Upper lobe of left lung (tissue), 6 donors: ENCODE results near the gene C14orf119. TPM values are rescaled to one million over a fixed set of nuclear protein-coding genes. Genes with fewer than 3 reads are reported as not detected.

ENCODE experiments used
- ATAC-seq, 2 donors: fragments of 200-7000 bp; cut with Tn5 transposase; one replicate each; pipeline ENCODE4 v1.9.1; 2022; ENCODE audit warnings: mild to moderate bottlenecking in 2 of 2, moderate library complexity in 2 of 2; ENCODE audit not compliant: low FRiP score in 2 of 2
- DNase-seq, 2 donors: peaks; one replicate each; pipeline ENCODE4 v3.0.0-alpha.2; 2019 to 2020
- H3K27ac ChIP-seq, 4 donors: fragments of 200-600 bp; sonication (generic); one replicate each; pipeline ENCODE4 v1.5.1; 2016 to 2019
- H3K27me3 ChIP-seq, 4 donors: fragments of 200-600 bp; sonication (generic); one replicate each; pipeline ENCODE4 v1.5.1; 2017 to 2019
- H3K36me3 ChIP-seq, 4 donors: fragments of 200-600 bp; sonication (generic); one replicate each; pipeline ENCODE4 v1.5.1; 2016 to 2019
- H3K4me1 ChIP-seq, 4 donors: fragments of 200-600 bp; sonication (generic); one replicate each; pipeline ENCODE4 v1.5.1; 2018 to 2019
- H3K4me3 ChIP-seq, 4 donors: fragments of 200-600 bp; sonication (generic); one replicate each; pipeline ENCODE4 v1.5.1; 2017 to 2019; ENCODE audit warnings: mild to moderate bottlenecking in 2 of 4, moderate library complexity in 1 of 4
- H3K9me3 ChIP-seq, 4 donors: fragments of 200-600 bp; sonication (generic); one replicate each; pipeline ENCODE4 v1.5.1; 2018 to 2019
- EP300 ChIP-seq, 4 donors: sonication (generic); formaldehyde crosslinking; IDR thresholded peaks; one replicate each; pipeline ENCODE4 v1.5.1; 2017; ENCODE audit warnings: antibody characterized with exemption in 4 of 4, control low read depth in 2 of 4
- POLR2A ChIP-seq, 4 donors: fragments of 450-650 bp; IDR thresholded peaks; one replicate each; pipeline ENCODE4 v1.5.1; 2016 to 2017; ENCODE audit warnings: antibody characterized with exemption in 4 of 4, mild to moderate bottlenecking in 2 of 4
- POLR2AphosphoS5 ChIP-seq, 2 donors: sonication (generic); formaldehyde crosslinking; IDR thresholded peaks; one replicate each; pipeline ENCODE4 v1.5.1; 2017; ENCODE audit warnings: antibody characterized with exemption in 2 of 2
- WGBS, 2 donors: methylation state at CpG; one replicate each; pipeline ENCODE4 v1.1.5; 2017 to 2018; 5-methylcytosine and 5-hydroxymethylcytosine counted together
- total RNA-seq, 6 donors: library from RNA; depleted of rRNA in 4 of 6; stranded (reverse); fragments of >200 nt in 4 of 6; gene quantifications; one replicate each; pipeline versions ENCODE4 v1.1.0 to v1.2.1, GENCODE V29; 2016 to 2021
- TF ChIP-seq, protein P1 (sequence below), 6 experiments: fragments of 450-650 bp in 4 of 6; fragments of 200-600 bp in 2 of 6; sonication (generic) in 2 of 6; IDR thresholded peaks; one replicate each; pipeline ENCODE4 v1.5.1; 2016 to 2019; ENCODE audit warnings: antibody characterized with exemption in 6 of 6
- donor health status: DM: no; HTN: no; CAD: no; lungs with moderate emphysema.
- donor health status: DM: no; HTN: yes; CAD: no; lungs with severe emphysema.

The C14orf119 gene
- total RNA-seq, 6 donors from 2014 or later = 4.9 to 52.5 (median 35.7) TPM

DNA sequence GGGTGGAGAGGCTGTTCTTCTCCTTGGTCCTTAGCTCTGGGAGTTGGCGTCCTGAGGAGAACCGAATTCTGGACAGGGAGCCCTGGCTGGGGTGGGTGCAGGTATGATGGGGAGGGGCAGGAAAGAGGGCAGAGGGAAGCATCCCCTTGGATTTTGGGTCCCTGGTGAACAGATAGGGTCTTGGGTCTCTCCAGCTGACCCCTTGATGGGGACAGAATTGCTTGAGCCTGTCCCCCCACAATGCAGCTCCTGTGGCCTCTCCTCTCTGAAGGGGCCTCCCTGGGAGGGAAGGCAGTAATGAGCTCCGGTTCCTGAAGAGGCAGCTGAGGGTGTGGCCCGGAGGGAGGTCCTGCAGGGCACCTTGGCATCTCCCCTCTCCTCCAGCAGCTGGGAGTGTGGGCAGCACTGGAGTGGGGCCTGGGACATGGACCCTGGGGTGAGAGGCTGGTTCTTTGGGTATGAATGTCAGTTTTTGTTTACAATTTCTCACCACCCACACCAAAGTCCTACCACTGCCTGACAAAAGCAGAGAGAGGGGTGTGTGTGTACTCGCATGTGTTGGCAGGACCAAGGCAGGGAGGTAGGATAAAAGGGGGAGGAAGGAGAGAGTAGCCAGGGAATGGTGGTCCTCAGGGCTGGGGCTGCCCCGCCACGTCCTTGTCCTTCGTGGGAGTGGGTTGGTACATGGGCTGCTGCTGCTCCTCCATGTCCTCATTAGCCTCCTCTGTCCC, 31.4 kb downstream of the C14orf119 start:
- Histone ChIP-seq H3K9me3 (no peaks in the 10 kb centered on the region), H3K4me1 (peaks cover 0 to 6% (median 2%) of the 10 kb centered on the region in 4 donors), H3K27me3 (no peaks in the 10 kb centered on the region), H3K27ac (no peak overlapping the region), H3K36me3 (peaks cover 0 to 27% (median 6%) of the 10 kb centered on the region in 4 donors), H3K4me3 (no peak overlapping the region)
- WGBS, 2 donors = 76 to 91% methylated on average over 6 to 8 of the region's 8 CpGs
- DNase-seq (no peak), ATAC-seq (no peak)
- no peak for TF ChIP-seq POLR2AphosphoS5 (IDR thresholded peaks at IDR 0.05)
- no peak for TF ChIP-seq EP300 (IDR thresholded peaks at IDR 0.05)
- TF ChIP-seq, protein P1, sequence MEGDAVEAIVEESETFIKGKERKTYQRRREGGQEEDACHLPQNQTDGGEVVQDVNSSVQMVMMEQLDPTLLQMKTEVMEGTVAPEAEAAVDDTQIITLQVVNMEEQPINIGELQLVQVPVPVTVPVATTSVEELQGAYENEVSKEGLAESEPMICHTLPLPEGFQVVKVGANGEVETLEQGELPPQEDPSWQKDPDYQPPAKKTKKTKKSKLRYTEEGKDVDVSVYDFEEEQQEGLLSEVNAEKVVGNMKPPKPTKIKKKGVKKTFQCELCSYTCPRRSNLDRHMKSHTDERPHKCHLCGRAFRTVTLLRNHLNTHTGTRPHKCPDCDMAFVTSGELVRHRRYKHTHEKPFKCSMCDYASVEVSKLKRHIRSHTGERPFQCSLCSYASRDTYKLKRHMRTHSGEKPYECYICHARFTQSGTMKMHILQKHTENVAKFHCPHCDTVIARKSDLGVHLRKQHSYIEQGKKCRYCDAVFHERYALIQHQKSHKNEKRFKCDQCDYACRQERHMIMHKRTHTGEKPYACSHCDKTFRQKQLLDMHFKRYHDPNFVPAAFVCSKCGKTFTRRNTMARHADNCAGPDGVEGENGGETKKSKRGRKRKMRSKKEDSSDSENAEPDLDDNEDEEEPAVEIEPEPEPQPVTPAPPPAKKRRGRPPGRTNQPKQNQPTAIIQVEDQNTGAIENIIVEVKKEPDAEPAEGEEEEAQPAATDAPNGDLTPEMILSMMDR (IDR thresholded peaks at IDR 0.05) = no peak
- no peak for TF ChIP-seq POLR2A (IDR thresholded peaks at IDR 0.05)

DNA sequence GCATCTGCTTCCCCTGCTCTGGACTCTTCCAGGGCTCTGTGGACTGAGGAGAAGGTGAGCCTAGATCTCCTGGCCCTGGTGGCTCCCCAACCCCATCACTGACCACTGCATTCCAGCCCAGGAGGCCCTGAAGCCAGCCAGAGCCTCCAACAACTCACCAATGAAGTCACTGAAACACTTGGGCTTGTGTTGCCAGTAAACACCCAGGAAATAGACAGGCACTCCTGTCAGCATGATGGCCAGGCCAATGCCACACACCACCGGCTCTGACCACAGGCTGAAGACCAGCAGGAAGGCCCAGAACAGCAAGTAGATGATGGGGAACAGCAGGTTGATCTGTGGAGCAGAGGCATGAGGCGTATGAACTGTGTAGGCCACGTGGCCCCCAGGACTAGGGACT, 32.6 kb downstream of the C14orf119 start:
- 87 to 100% methylated on average over 2 to 3 of the region's 3 CpGs for WGBS, 2 donors
- TF ChIP-seq POLR2AphosphoS5 (IDR thresholded peaks at IDR 0.05) = no peak
- no peak for TF ChIP-seq EP300 (IDR thresholded peaks at IDR 0.05)
- no peak for TF ChIP-seq POLR2A (IDR thresholded peaks at IDR 0.05)
- TF ChIP-seq, protein P1 (IDR thresholded peaks at IDR 0.05) = no peak
- no peaks in the 10 kb centered on the region for H3K27me3 ChIP-seq
- peaks cover 0 to 6% (median 2%) of the 10 kb centered on the region in 4 donors for H3K4me1 ChIP-seq
- no peak overlapping the region for H3K4me3 ChIP-seq
- no peaks in the 10 kb centered on the region for H3K9me3 ChIP-seq
- ATAC-seq (no peak), DNase-seq (no peak)
- no peak overlapping the region for H3K27ac ChIP-seq
- H3K36me3 ChIP-seq = peaks cover 0 to 27% (median 6%) of the 10 kb centered on the region in 4 donors

DNA sequence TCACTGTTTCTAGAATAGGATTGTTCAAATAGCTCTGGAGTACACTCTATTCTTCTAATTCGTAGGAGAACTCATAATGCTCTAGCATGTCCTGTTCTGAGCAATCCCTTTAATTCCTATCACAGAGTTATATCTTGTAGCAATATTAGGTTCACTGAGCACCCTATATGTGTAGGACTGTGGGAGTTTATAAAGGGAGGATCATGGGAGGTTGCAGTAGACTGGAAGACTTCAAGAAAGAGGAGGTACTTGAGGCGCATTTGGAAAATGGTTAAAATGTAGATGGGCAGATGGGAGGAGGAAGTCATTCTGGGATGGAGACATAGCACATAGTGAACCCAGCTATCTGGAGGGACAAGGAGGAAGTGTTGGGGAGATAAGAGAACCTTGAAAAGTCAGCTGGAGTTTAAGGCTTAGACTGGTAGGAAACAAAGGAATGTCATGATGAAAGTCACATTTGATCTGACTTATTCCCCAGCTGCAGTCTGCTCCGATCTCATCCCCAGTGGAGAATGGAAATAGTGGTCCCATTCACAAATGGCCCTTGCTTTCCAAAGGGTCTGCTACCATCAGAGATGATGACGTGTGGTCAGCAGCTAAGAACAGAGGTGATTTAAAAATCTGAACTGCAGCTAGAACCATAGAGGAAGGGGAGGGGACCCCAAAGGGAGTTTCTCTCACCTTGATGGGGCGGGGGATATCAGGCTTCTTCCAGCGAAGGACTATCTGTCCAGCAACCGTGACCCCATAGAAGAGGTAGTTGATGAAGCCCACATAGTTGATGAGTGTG, 33.9 kb downstream of the C14orf119 start:
- TF ChIP-seq, protein P1 (IDR thresholded peaks at IDR 0.05) = no peak
- no peak for TF ChIP-seq EP300 (IDR thresholded peaks at IDR 0.05)
- no peak for TF ChIP-seq POLR2AphosphoS5 (IDR thresholded peaks at IDR 0.05)
- TF ChIP-seq POLR2A (IDR thresholded peaks at IDR 0.05) = no peak
- DNase-seq (no peak), ATAC-seq (no peak)
- H3K27me3 ChIP-seq = no peaks in the 10 kb centered on the region
- H3K36me3 ChIP-seq = peaks cover 0 to 27% (median 6%) of the 10 kb centered on the region in 4 donors
- no peak overlapping the region for H3K27ac ChIP-seq
- 93 to 96% methylated on average over 7 of the region's 7 CpGs for WGBS, 2 donors
- H3K4me1 ChIP-seq = no peaks in the 10 kb centered on the region
- H3K9me3 ChIP-seq = no peaks in the 10 kb centered on the region
- no peak overlapping the region for H3K4me3 ChIP-seq

DNA sequence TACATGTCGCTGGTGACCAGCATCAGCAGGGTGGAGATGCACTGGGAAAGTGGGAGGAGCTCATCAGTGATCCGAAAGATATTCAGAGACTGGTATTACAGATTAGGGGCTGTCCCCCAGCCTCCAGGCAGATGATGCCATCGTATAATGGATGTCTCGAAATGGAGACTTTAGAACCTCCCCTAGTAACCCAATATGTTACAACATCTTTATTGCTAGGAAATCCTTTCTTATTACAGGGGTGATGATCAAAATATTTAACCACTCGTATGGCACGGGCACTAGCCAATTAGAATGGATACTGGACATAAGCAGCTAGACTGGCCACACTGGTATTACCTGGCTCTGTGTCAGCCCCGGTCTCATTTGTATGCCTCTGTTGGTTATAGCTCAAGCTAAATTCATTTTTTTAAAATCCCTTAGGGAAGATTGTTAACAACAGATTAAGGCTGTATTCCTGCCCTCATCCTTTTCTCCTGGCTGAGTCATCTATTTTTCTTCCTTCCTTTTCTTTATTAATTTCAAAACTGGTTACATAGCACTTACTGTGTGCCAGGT, 34.5 kb downstream of the C14orf119 start:
- no peak for DNase-seq
- Histone ChIP-seq H3K27ac (no peak overlapping the region), H3K9me3 (no peaks in the 10 kb centered on the region), H3K4me1 (no peaks in the 10 kb centered on the region), H3K36me3 (peaks cover 0 to 27% (median 6%) of the 10 kb centered on the region in 4 donors), H3K27me3 (no peaks in the 10 kb centered on the region), H3K4me3 (no peak overlapping the region)
- ATAC-seq = no peak
- TF ChIP-seq POLR2A (IDR thresholded peaks at IDR 0.05) = no peak
- TF ChIP-seq EP300 (IDR thresholded peaks at IDR 0.05) = no peak
- TF ChIP-seq, protein P1 (IDR thresholded peaks at IDR 0.05) = no peak
- TF ChIP-seq POLR2AphosphoS5 (IDR thresholded peaks at IDR 0.05) = no peak
- 86 to 88% methylated on average over 7 of the region's 7 CpGs for WGBS, 2 donors
